Fibroblast of lung (primary cell): ENCODE data around the gene ETF1.

Experiments
- EZH2 ChIP-seq: IDR thresholded peaks from 2 replicates; pipeline ENCODE4 v1.5.1; 2012; ENCODE audit warnings: low read length, control low read depth, mild to moderate bottlenecking; ENCODE audit errors: missing control alignments
- TF ChIP-seq, protein P1 (sequence below), 2 donors: IDR thresholded peaks in 1 of 2; conservative IDR thresholded peaks in 1 of 2; 1 replicate in 1 of 2; 2 replicates in 1 of 2; pipeline ENCODE4 v1.5.1; 2011 to 2012; ENCODE audit warnings: low read length in 2 of 2, control low read depth in 1 of 2, inconsistent platforms in 1 of 2, low read depth in 1 of 2, mild to moderate bottlenecking in 1 of 2

DNA sequence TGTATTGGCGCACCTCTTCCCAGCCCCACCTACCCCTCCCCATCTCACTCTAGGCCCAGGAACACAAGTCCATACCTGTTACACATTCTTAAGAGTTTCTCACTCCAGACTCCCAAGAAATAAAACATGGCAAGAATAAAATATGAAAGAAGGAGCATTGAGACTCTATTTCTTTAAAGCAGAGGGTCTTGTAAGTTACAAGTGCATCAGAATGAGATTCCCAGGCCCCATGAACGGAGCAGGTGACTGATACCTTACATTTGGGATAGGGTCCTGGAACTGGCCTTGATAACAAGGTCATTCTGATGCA lies 72.0 kb downstream of the ETF1 start:
- TF ChIP-seq, protein P1, sequence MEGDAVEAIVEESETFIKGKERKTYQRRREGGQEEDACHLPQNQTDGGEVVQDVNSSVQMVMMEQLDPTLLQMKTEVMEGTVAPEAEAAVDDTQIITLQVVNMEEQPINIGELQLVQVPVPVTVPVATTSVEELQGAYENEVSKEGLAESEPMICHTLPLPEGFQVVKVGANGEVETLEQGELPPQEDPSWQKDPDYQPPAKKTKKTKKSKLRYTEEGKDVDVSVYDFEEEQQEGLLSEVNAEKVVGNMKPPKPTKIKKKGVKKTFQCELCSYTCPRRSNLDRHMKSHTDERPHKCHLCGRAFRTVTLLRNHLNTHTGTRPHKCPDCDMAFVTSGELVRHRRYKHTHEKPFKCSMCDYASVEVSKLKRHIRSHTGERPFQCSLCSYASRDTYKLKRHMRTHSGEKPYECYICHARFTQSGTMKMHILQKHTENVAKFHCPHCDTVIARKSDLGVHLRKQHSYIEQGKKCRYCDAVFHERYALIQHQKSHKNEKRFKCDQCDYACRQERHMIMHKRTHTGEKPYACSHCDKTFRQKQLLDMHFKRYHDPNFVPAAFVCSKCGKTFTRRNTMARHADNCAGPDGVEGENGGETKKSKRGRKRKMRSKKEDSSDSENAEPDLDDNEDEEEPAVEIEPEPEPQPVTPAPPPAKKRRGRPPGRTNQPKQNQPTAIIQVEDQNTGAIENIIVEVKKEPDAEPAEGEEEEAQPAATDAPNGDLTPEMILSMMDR (conservative IDR thresholded peaks at IDR 0.05 in 1 of 2, IDR thresholded peaks at IDR 0.05 in 1 of 2; ENCODE audit: low read depth in 1 of 2, low read length in 2 of 2), result no peak
- TF ChIP-seq EZH2, result no peak
